Measurements from ENCODE around the gene CASP10.
"Not testable (repeated sequence)": the region's sequence is repeated elsewhere in the genome, so short reads cannot be mapped to it uniquely, and the experiment has no call there.

Gene CASP10

DNA sequence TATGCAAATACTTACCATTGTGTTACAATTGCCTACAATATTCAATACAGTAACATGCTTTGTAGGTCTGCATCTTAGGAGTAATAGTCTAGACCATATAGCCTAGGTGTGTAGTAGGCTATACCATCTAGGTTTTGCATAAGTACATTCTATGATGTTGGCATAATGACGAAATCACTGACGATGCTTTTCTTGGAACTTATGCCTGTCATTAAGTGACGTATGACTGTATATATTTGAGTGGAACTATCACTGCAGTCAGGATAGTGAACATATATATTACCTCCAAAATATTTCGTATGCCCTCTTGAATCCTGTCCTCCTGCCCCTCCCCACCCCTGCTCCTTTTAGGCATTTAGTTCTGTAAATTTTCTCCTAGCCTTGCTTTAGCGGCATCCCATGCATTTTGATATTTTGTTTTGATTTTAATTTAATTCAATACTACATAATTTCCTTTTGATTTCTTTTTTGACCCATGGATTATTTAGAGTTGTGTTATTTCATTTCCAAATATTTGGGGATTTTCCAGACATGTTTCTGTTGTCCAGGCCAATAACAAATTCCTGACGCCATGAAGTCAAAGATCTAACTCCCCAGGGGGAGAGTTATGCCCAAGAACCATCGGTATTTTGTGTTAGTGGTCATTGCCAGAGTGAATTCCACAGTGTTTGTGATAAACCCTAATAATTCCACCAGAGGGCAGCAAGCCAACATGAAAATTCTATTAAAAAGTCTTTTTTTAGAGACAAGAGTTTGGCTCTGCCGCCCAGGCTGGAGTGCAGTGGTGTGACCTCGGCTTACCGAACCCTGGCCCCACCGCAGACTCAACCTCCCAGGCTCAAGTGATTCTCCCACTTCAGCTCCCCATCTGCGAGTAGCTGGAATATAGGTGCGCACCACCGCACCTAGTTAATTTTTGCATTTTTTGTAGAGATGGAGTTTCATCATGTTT is 53.2 kb downstream of the CASP10 start:
- DNase-seq = peak; percentile 60

- peak; percentile 31 for DNase-seq
Observed at GRCh38 chr2:201237486-201238123, 54.7 kb downstream of the CASP10 start.

DNA sequence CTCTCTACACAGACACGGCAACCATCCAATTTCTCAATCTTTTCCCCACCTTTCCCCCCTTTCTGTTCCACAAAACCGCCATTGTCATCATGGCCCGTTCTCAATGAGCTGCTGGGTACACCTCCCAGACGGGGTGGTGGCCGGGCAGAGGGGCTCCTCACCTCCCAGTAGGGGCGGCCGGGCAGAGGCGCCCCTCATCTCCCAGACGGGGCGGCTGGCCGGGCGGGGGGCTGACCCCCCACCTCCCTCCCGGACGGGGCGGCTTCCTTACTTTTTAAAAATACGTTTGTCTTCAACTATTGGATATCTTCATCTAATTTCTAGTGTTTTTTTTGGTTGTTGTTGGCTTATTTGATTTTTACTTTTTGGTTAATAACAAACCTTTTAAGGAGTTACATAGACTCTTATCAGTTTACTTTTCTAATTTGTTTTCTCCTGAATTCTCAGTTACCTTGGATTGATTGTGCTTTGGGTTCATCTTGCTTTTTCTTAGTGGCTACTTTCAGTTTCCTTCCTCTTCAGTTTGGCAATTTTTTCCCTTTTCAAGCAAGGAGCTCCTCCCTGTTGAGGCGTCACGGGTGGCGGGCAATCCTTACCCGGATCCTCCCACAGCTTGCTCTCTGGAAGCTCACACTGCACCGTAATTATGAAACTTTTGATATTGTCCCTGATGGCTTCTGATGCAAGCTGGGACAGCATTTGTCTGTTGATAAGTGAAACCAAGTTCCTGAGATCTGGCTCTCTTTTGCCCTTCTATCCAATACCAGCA is 56.4 kb downstream of the CASP10 start:
- DNase-seq = not testable (repeated sequence)

GRCh38 chr2:201242571-201243277 is 59.8 kb downstream of the CASP10 start:
- no peak for DNase-seq

DNA sequence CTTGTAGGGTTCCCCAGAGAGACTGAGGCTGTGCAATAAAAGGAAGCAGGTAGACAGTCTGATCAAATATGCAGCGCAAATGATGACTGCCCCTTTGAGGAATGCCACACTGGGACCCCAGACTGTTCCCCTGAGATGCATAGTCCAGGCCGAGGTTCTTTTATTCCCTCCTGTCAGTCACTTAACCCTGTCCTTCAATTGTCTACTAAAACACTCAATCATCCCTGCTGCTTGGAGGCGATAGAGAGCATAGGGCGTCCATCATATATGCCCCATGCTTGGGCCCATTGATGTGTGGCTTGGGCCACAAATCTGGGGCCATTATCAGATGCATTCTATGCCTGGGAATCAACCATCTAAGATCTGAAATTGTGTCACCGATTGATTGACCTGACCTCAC is 61.9 kb downstream of the CASP10 start:
- no peak for DNase-seq

- DNase-seq = no peak
Observed at GRCh38 chr2:201246280-201246679, 63.3 kb downstream of the CASP10 start.

DNA sequence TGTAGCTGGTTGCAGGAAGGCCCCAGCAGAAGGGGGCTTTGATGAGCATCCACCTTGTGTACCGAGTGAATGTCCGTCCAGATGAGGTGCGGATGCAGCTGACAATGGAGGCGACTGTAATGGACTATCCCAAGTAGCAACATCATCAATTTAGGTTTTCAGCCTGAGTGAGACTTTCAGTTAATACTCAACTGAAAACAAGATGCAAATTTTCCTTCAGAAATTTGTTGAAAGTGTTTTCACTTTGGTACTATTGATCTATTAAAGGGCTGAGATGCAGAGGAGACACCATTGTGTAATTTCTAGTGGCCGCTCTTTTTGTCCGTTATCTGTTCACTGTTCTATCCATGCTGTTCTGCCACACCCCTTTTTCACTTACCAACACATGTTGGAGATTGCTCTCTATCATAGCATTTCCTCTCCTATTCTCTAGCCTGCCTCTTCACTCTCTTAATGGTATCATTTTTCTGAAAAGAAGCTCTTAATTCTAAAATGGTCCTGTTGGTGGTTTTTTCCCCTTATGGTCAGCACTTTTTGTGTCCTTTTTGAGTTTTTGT is 65.4 kb downstream of the CASP10 start:
- no peak for DNase-seq

DNA sequence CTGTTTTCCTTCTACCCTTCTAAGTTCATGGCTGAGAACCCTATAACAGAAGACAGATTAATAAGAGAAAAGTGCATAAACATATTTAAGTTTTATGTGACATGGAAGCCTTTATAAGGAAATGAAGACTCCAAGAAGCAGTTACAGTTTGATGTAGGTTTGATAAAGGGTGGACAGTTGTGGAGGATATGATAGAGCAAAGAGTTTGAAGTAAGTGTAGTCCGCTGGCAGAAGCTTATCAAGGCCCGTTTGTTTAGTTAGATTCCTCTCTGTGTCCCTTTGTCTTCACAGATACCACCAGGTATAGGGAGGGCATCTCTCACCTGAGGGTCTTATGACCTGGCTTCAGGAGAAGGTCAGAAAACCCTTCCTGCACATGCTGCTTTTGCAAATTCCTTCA is 66.9 kb downstream of the CASP10 start:
- DNase-seq = no peak

GRCh38 chr2:201250741-201251140 is 67.8 kb downstream of the CASP10 start:
- no peak for DNase-seq

DNA sequence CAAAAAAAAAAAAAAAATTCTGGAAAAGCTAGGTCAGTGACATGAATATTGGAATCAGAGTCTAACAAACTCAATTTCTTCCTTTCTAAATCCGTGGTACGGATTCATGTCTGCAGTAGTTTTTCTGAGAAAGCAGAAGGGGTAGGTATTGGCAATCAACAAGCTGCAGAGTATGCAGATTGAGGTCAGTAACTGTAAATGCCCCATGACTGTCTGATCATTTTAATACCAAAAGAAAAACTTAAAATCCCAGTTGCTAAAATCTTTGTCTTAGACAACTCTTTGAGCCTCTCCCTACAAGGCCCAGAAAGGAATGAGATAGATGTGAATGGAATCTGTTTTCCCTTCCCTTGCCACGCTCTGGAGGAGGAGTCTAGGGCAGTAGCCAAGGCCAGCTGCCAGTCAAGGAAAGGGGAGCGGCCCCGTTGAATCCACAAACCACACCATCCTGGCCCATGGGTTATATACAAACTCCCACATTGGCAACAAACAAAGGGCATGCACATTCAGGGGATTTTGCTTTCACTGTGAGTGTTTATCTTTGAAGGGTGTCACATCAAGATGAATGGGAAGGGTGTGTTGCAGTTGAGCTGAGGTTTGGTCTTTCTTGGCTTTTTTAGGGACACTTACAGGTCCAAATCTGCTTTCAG is 71.3 kb downstream of the CASP10 start:
- DNase-seq = no peak

- no peak for DNase-seq
Observed at GRCh38 chr2:201255408-201256033, 72.6 kb downstream of the CASP10 start.

DNA sequence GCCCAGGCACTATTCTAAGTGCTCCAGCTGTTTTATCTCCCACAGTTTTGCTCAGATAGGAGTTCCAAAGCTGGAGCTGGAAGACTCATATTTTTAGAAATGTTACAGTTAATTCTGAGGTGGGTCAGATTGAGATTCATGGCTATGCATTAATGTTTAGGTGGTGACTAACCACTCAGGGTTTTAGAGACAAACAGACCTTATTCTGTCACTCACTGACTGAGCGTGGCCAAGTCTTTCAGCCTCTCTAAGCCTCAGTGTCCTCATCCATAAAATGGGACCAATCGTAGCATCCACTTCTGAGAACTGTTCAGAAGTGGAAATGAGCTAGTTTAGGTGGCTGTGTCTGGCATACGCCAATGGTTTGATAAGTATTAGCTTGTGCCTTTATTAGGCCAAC is 73.1 kb downstream of the CASP10 start:
- DNase-seq = no peak

GRCh38 chr2:201257381-201257955 is 74.5 kb downstream of the CASP10 start:
- peak; percentile 90 for DNase-seq

DNA sequence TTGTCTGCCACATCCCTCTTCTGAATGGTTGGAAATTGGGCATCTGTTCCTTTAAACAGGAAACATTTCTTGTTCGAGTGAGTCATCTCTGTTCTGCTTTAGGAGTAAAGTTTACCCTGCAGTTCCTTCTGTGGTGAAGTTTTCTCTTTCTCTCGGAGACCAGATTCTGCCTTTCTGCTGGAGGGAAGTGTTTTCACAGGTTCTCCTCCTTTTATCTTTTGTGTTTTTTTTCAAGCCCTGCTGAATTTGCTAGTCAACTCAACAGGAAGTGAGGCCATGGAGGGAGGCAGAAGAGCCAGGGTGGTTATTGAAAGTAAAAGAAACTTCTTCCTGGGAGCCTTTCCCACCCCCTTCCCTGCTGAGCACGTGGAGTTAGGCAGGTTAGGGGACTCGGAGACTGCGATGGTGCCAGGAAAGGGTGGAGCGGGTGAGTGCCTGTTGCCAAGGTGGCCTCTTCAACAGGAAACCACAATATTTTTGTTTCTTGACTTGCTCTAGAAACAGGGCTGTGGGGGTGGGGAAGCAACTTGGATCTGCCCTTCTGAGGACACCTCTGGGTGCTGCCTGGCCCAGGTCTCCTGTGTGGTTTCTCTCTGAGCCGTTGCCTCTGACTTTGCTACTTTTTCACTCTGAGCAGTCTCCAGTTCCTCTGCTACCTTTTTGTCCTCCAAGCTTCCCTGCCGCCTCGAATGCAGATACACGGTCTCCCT is 75.2 kb downstream of the CASP10 start:
- DNase-seq = peak; percentile 98

DNA sequence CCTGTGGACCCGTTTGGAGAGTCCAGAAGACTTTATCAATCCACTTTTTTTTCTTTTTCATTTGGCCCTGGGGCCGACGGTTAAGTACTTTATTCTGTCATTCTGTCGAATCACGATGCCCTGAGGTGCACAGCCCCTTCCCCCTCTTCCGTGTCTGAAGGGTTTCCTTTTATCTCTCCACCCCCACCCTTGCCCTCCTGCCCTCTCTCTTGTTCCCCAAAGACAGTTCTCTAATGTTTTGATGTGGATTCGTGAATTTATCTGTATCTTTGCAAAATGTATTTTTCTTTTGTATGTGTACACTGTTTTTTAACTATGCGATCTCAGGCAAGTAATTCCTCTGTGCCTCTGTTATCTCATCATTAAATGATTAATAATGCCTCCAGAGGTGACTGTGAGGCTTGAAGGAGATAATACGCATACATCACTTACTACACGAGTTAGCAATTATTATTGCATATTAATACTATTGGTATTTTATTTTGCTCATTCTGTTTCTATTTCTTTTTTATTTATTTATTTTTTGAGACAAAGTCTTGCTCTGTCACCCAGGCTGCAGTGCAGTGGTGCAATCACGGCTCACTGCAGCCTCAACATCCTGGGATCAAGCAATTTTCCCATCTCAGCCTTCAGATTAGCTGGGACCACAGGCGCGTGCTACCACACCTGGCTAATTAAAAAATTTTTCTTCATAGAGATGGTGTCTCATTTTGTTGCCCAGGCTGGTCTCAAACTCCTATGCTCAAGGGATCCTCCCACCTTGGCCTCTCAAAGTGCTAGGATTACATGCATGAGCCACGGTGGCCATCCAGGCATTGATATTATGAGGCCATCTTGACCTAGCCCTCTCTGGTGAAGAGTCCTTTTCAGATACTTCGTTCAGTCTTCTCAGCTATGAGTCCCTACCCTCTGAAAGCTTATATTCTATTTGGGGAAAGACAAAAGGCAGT is 76.0 kb downstream of the CASP10 start:
- DNase-seq = no peak

- peak; percentile 73 for DNase-seq
Observed at GRCh38 chr2:201260302-201260800, 77.4 kb downstream of the CASP10 start, which contains the start of gene CASP8. Gene CASP8 (plus strand): TSS chr2:201260536. CDS start chr2:201266487, 5,951 bp downstream.

- DNase-seq = no peak
Observed at GRCh38 chr2:201261471-201261870, 78.5 kb downstream of the CASP10 start.

DNA sequence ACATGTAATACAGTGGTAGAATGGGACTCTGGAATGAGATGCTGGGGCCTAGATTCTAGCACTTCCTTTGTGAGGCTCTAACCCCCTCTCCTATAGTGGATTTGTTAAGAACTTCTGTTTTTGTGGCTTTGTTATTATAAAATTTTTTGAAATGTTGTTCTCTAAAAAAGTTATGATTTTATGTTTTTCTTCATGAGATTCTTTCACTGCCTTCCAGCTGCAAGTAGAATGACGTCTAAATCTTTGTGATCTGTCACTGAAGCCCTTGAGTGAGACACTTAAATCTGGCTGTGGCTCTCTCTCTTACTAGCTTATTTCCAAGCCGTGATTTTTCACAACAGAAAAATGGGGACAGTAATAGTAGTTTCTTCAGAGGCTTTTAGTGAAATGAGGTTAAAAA is 79.0 kb downstream of the CASP10 start:
- no peak for DNase-seq

DNA sequence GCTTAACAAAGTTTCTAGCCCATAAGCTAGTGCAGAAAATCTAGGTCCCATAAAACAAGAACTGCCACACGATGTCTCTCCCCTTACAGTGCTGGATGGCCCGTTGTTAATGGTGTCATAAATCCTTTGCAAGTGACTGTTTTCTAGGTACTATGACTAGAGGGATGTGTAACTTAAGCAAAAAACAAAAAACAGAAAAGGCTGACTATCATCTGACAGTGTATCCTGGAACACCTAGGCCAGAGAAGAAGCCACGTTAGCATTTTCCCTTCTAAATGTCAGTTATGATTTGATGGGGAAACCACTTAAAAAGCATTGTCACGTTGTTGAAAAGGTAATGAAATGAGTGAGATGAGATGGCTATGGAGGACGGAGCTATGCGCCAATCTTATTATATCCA is 79.8 kb downstream of the CASP10 start:
- no peak for DNase-seq

All from KG1 (cell line).